Stomach (tissue), 4 donors: ENCODE results near the gene THSD4.

ENCODE experiments used
- EP300 ChIP-seq: sonication (generic); formaldehyde crosslinking; IDR thresholded peaks from one replicate; pipeline ENCODE4 v1.6.1; 2017; ENCODE audit warnings: antibody characterized with exemption
- POLR2AphosphoS5 ChIP-seq, 3 donors: sonication (generic); formaldehyde crosslinking; IDR thresholded peaks; one replicate each; pipeline ENCODE4 v1.6.1; 2016; ENCODE audit warnings: antibody characterized with exemption in 3 of 3
- TF ChIP-seq, protein P1 (sequence below), 7 experiments: fragments of 450-650 bp in 4 of 7; fragments of 200-600 bp in 3 of 7; sonication (generic) in 3 of 7; IDR thresholded peaks; one replicate each; pipeline ENCODE4 v1.5.1; 2016 to 2019; ENCODE audit warnings: antibody characterized with exemption in 7 of 7, control low read depth in 2 of 7, mild to moderate bottlenecking in 1 of 7

DNA sequence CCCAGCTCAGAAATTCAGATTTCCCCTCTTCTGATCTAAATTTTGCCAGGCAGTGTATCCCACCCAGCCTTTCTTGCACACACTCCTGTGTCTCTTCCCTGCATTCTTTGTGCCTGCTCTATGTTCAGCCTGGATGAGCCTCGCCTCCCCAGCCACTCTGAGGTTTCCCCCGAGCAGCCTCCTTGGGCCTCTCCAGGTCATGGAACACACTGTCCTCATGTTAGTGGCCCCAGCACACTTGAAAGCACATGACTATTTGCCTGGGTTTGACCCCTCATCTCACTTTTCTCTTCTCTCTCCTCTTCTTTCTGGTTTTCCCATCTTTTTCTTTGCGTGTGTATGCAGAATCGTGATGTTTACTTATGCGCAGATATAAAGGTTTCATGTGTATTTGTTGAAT lies 3.1 kb downstream of the THSD4 start:
- no peak for TF ChIP-seq POLR2AphosphoS5 (IDR thresholded peaks at IDR 0.05)
- TF ChIP-seq, protein P1, sequence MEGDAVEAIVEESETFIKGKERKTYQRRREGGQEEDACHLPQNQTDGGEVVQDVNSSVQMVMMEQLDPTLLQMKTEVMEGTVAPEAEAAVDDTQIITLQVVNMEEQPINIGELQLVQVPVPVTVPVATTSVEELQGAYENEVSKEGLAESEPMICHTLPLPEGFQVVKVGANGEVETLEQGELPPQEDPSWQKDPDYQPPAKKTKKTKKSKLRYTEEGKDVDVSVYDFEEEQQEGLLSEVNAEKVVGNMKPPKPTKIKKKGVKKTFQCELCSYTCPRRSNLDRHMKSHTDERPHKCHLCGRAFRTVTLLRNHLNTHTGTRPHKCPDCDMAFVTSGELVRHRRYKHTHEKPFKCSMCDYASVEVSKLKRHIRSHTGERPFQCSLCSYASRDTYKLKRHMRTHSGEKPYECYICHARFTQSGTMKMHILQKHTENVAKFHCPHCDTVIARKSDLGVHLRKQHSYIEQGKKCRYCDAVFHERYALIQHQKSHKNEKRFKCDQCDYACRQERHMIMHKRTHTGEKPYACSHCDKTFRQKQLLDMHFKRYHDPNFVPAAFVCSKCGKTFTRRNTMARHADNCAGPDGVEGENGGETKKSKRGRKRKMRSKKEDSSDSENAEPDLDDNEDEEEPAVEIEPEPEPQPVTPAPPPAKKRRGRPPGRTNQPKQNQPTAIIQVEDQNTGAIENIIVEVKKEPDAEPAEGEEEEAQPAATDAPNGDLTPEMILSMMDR (IDR thresholded peaks at IDR 0.05), result no peak
- no peak for TF ChIP-seq EP300
